ENCODE data around the gene DHRSX.
"Not testable (repeated sequence)": the region's sequence is repeated elsewhere in the genome, so short reads cannot be mapped to it uniquely, and the experiment has no call there.

The DHRSX gene

DNA sequence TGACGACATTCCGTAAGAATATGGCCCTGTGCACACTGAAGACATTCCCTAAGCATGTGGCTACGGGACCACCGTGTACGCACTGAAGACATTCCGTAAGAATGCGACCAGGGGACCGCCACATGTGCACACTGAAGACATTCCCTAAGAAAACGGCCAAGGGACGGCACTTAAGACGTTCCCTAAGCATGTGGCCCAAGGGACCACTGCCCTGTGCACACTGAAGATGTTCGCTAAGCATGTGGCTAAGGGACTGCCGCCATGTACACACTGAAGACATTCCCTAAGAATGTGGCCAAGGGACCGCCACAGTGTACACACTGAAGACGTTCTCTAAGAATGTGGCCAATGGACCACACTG, 21.4 kb downstream of the DHRSX start:
- no peaks in the 10 kb centered on the region for H3K79me2 ChIP-seq (ENCODE audit: insufficient read depth, low read depth)
- no peaks in the 10 kb centered on the region for H3K4me1 ChIP-seq (ENCODE audit: low read depth, poor library complexity, severe bottlenecking)
- no peak overlapping the region for H3K27ac ChIP-seq
- H3K4me3 ChIP-seq (IDR thresholded peaks at IDR 0.05; ENCODE audit: insufficient read depth, low read depth, low read length) = no peak overlapping the region
- no peak overlapping the region for H2AFZ ChIP-seq (ENCODE audit: low read depth)
- H3K4me2 ChIP-seq = no peak overlapping the region
- no peaks in the 10 kb centered on the region for H3K36me3 ChIP-seq (ENCODE audit: insufficient read depth)
- no peaks in the 10 kb centered on the region for H4K20me1 ChIP-seq (ENCODE audit: insufficient read depth)
- H3K9ac ChIP-seq = no peak overlapping the region
- H3K27me3 ChIP-seq (ENCODE audit: insufficient read depth, low read depth) = no peaks in the 10 kb centered on the region
- TF ChIP-seq, protein P1, sequence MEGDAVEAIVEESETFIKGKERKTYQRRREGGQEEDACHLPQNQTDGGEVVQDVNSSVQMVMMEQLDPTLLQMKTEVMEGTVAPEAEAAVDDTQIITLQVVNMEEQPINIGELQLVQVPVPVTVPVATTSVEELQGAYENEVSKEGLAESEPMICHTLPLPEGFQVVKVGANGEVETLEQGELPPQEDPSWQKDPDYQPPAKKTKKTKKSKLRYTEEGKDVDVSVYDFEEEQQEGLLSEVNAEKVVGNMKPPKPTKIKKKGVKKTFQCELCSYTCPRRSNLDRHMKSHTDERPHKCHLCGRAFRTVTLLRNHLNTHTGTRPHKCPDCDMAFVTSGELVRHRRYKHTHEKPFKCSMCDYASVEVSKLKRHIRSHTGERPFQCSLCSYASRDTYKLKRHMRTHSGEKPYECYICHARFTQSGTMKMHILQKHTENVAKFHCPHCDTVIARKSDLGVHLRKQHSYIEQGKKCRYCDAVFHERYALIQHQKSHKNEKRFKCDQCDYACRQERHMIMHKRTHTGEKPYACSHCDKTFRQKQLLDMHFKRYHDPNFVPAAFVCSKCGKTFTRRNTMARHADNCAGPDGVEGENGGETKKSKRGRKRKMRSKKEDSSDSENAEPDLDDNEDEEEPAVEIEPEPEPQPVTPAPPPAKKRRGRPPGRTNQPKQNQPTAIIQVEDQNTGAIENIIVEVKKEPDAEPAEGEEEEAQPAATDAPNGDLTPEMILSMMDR (conservative IDR thresholded peaks at IDR 0.05; ENCODE audit: low read depth, low read length) = no peak

DNA sequence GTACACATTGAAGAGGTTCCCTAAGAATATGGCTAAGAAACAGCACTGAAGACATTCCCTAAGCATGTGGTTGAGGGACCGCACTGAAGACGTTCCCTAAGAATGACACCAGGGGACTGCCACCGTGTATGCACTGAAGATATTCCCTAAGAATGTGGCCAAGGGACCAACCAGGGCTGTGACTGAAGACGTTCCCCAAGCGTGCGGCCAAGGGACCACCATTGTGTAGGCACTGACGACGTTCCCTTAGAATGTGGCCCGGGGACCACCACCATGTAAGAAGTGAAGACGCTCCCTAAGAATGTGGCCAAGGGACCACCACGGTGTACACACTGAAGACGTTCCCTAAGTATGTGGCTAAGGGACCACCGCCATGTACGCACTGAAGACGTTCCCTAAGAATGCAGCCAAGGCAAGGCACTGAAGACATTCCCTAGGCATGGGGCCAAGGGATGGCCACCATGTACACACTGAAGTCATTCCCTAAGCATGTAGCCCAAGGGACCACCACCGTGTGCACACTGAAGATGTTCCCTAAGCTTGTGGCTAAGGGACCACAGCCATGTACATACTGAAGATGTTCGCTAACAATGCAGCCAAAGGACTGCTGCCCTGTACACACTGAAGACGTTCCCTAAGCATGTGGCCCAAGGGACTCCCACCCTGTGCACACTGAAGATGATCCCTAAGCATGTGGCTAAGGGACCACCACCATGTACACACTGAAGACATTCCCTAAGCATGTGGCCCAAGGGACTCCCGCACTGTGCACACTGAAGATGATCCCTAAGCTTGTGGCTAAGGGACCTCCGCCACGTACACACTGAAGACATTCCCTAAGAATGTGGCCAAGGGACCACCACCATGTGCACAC, 22.0 kb downstream of the DHRSX start:
- Histone ChIP-seq H3K27ac (no peak overlapping the region), H3K4me1 (ENCODE audit: low read depth, poor library complexity, severe bottlenecking) (no peaks in the 10 kb centered on the region), H3K27me3 (ENCODE audit: insufficient read depth, low read depth) (no peaks in the 10 kb centered on the region)

DNA sequence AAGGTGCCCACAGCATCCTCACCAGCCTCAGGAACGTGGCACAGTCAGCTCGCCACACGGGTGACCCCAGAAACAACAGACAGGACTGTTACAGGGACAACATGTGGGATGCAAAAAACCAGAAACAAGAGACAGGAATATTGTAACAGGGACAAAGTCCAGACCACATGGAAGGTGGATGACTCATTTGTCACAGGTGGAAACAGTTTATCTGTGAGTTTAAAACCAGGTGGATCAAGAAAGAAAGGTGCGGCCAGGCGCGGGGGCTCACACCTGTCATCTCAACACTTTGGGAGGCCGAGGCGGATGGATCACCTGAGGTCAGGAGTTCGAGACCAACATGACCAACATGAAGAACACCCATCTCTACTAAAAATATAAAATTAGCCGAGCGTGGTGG, 23.5 kb downstream of the DHRSX start:
- H3K27ac ChIP-seq; H3K4me2 ChIP-seq; H2AFZ ChIP-seq (ENCODE audit: low read depth); H3K4me1 ChIP-seq (ENCODE audit: low read depth, poor library complexity, severe bottlenecking); H3K79me2 ChIP-seq (ENCODE audit: insufficient read depth, low read depth); H4K20me1 ChIP-seq (ENCODE audit: insufficient read depth); H3K4me3 ChIP-seq (IDR thresholded peaks at IDR 0.05; ENCODE audit: insufficient read depth, low read depth, low read length); H3K36me3 ChIP-seq (ENCODE audit: insufficient read depth); H3K9ac ChIP-seq; H3K27me3 ChIP-seq (ENCODE audit: insufficient read depth, low read depth): not testable (repeated sequence)

More for the DNA sequence above, 22.0 kb downstream of the DHRSX start:
- H2AFZ ChIP-seq (ENCODE audit: low read depth) = no peak overlapping the region
- H3K4me3 ChIP-seq (IDR thresholded peaks at IDR 0.05; ENCODE audit: insufficient read depth, low read depth, low read length) = no peak overlapping the region
- no peaks in the 10 kb centered on the region for H3K79me2 ChIP-seq (ENCODE audit: insufficient read depth, low read depth)
- H3K4me2 ChIP-seq = no peak overlapping the region
- no peaks in the 10 kb centered on the region for H3K36me3 ChIP-seq (ENCODE audit: insufficient read depth)
- no peaks in the 10 kb centered on the region for H4K20me1 ChIP-seq (ENCODE audit: insufficient read depth)
- no peak overlapping the region for H3K9ac ChIP-seq
- TF ChIP-seq, protein P1 (conservative IDR thresholded peaks at IDR 0.05; ENCODE audit: low read depth, low read length) = no peak

DNA sequence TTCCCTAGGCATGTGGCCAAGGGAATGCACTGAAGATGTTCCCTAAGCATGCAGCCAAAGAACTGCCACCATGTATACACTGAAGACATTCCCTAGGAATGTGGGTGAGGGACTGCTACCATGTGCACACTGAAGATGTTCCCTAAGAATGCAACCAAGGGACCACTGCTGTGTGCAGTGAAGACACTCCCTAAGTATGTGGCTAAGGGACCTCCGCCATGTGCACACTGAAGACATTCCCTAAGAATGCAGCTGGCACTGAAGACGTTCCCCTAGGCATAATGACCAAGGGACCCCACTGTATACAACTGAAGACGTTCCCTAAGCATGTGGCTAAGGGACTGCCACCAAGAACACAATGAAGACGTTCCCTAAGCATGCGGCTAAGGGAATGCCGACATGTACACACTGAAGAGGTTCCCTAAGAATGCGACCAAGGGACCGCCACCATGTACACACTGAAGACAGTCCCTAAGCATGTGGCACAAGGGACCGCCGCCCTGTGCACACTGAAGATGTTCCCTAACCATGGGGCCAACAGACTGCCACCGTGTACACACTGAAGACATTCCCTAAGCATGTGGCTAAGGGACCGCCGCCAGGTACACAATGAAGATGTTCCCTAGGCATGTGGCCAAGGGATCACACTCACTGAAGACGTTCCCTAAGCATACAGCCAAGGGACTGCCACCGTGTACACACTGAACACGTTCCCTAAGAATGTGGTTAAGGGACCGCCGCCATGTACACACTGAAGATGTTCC, 25.6 kb downstream of the DHRSX start:
- no peaks in the 10 kb centered on the region for H3K27me3 ChIP-seq (ENCODE audit: insufficient read depth, low read depth)
- no peaks in the 10 kb centered on the region for H4K20me1 ChIP-seq (ENCODE audit: insufficient read depth)
- TF ChIP-seq, protein P1 (conservative IDR thresholded peaks at IDR 0.05; ENCODE audit: low read depth, low read length) = no peak
- H3K27ac ChIP-seq = no peak overlapping the region
- H3K4me1 ChIP-seq (ENCODE audit: low read depth, poor library complexity, severe bottlenecking) = no peaks in the 10 kb centered on the region
- H3K4me3 ChIP-seq (IDR thresholded peaks at IDR 0.05; ENCODE audit: insufficient read depth, low read depth, low read length) = no peak overlapping the region
- no peaks in the 10 kb centered on the region for H3K79me2 ChIP-seq (ENCODE audit: insufficient read depth, low read depth)
- H3K36me3 ChIP-seq (ENCODE audit: insufficient read depth) = no peaks in the 10 kb centered on the region
- no peak overlapping the region for H2AFZ ChIP-seq (ENCODE audit: low read depth)
- no peak overlapping the region for H3K9ac ChIP-seq
- no peak overlapping the region for H3K4me2 ChIP-seq
